K562 (cell line): ENCODE results near the gene GGACT. TPM values are rescaled to one million over a fixed set of nuclear protein-coding genes. Genes with fewer than 3 reads are reported as not detected.

ENCODE experiments used
- ATAC-seq: fragments of 200-7000 bp; cut with Tn5 transposase; 3 replicates; pipeline ENCODE4 v1.9.1; 2020; ENCODE audit warnings: moderate library complexity
- BruUV-seq: library from RNA; stranded (reverse); fragments of 400-500 nt; replicated peaks from 2 replicates; lab custom pipeline; 2021; lab: Mats Ljungman, UMichigan
- CTCF ChIA-PET: fragments of 300-600 bp; formaldehyde crosslinking; extraction: SDS; loops from one replicate; lab custom pipeline; 2021; ENCODE audit warnings: low intra/inter-chr PET ratio; lab: Yijun Ruan, JAX
- POLR2A ChIA-PET: fragments of 300-600, 350-650 bp; sonication (Branson Sonifier 250); formaldehyde crosslinking; extraction: SDS; loops from one replicate; lab custom pipeline; 2021; ENCODE audit warnings: antibody characterized with exemption, inconsistent platforms; lab: Yijun Ruan, JAX
- DNase-seq, 4 experiments: peaks; one replicate each; pipeline versions ENCODE4 v3.0.0 to v3.0.0-alpha.2; 2011 to 2018; ENCODE audit warnings: low spot score in 3 of 4, mixed read lengths in 3 of 4; ENCODE audit errors: extremely low read depth in 1 of 4
- FAIRE-seq: peaks from 2 replicates; lab custom pipeline; 2011; peaks lifted over from hg19 to GRCh38; lab: Jason Lieb, UNC
- H2AFZ ChIP-seq: 2 replicates; pipeline ENCODE4 v1.6.0; 2011; ENCODE audit warnings: low read depth, low read length, control low read depth, inconsistent platforms
- H3K27ac ChIP-seq: fragments of 200-600 bp; 3 replicates; pipeline ENCODE4 v1.8.0; 2011; ENCODE audit warnings: low read depth, mild to moderate bottlenecking, control low read depth, inconsistent platforms, low read length, moderate library complexity, mixed read lengths; ENCODE audit errors: extremely low read depth
- H3K27me3 ChIP-seq, 2 experiments: fragments of 300-600 bp in 1 of 2; 2 replicates in 1 of 2; 3 replicates in 1 of 2; pipeline versions ENCODE4 v1.6.0 to v1.8.0; 2011; ENCODE audit warnings: inconsistent platforms in 2 of 2, low read length in 2 of 2, mild to moderate bottlenecking in 1 of 2, mixed read lengths in 1 of 2, moderate library complexity in 1 of 2; ENCODE audit not compliant: control insufficient read depth in 2 of 2, insufficient read depth in 2 of 2
- H3K36me3 ChIP-seq: fragments of 300-600 bp; 3 replicates; pipeline ENCODE4 v1.8.0; 2011; ENCODE audit warnings: mild to moderate bottlenecking, low read length, inconsistent platforms; ENCODE audit not compliant: control insufficient read depth, insufficient read depth
- H3K4me1 ChIP-seq, 2 experiments: fragments of 200-600 bp in 1 of 2; replicated peaks in 1 of 2; 2 replicates in 1 of 2; 3 replicates in 1 of 2; pipeline versions ENCODE4 v1.5.1 to v1.8.0; 2011; ENCODE audit warnings: inconsistent platforms in 2 of 2, low read length in 2 of 2, mild to moderate bottlenecking in 1 of 2, mixed read lengths in 1 of 2, moderate library complexity in 1 of 2; ENCODE audit not compliant: control insufficient read depth in 2 of 2, insufficient read depth in 2 of 2
- H3K4me2 ChIP-seq: 2 replicates; pipeline ENCODE4 v1.6.1; 2011; ENCODE audit warnings: low read length, control low read depth, inconsistent platforms, mixed read lengths; ENCODE audit not compliant: insufficient read depth
- H3K4me3 ChIP-seq: fragments of 200-600 bp; sonication (generic), shearing (Covaris generic); 2 replicates; pipeline ENCODE4 v1.5.1; 2016; ENCODE audit warnings: control low read depth, inconsistent platforms
- H3K79me2 ChIP-seq: fragments of 200-600 bp; 3 replicates; pipeline ENCODE4 v1.8.0; 2011; ENCODE audit warnings: low read length, inconsistent platforms; ENCODE audit not compliant: control insufficient read depth, insufficient read depth
- H3K9ac ChIP-seq, 2 experiments: 2 replicates each; pipeline versions ENCODE4 v1.6.0 to v1.6.1; 2011; ENCODE audit warnings: low read depth in 2 of 2, low read length in 2 of 2, control low read depth in 1 of 2, inconsistent platforms in 1 of 2, mild to moderate bottlenecking in 1 of 2, mixed read lengths in 1 of 2; ENCODE audit not compliant: insufficient read depth in 1 of 2
- H3K9me1 ChIP-seq: one replicate; pipeline ENCODE4 v1.6.0; 2011; ENCODE audit warnings: inconsistent platforms, mild to moderate bottlenecking, low read length, moderate library complexity; ENCODE audit not compliant: control insufficient read depth, insufficient read depth
- H3K9me3 ChIP-seq: replicated peaks from 2 replicates; pipeline ENCODE4 v1.5.1; 2011; ENCODE audit warnings: low read depth, low read length, inconsistent platforms; ENCODE audit not compliant: control insufficient read depth, insufficient read depth
- H4K20me1 ChIP-seq: replicated peaks from 2 replicates; pipeline ENCODE4 v1.6.1; 2011; ENCODE audit warnings: low read length, inconsistent platforms, mixed read lengths; ENCODE audit not compliant: control insufficient read depth, insufficient read depth
- CREB3L1 ChIP-seq: fragments of 450-650 bp; IDR thresholded peaks from 2 replicates; pipeline ENCODE4 v1.6.1; 2014; ENCODE audit warnings: low read depth, mild to moderate bottlenecking, moderate library complexity, borderline replicate concordance
- SIRT6 ChIP-seq: IDR thresholded peaks from one replicate; pipeline ENCODE4 v1.6.1; 2012; ENCODE audit warnings: low read depth, mild to moderate bottlenecking, control low read depth, inconsistent platforms, low read length, moderate library complexity
- YY1 ChIP-seq, 3 experiments: IDR thresholded peaks; 2 replicates each; pipeline ENCODE4 v1.6.1; 2011; ENCODE audit warnings: low read length in 2 of 3, mild to moderate bottlenecking in 2 of 3, moderate library complexity in 2 of 3, borderline replicate concordance in 1 of 3, control low read depth in 1 of 3, low read depth in 1 of 3; ENCODE audit not compliant: insufficient read depth in 3 of 3, insufficient replicate concordance in 2 of 3, control insufficient read depth in 1 of 3, insufficient read length in 1 of 3; ENCODE audit errors: extremely low read depth in 1 of 3
- ZBTB1 ChIP-seq: sonication (generic); formaldehyde crosslinking; IDR thresholded peaks from 2 replicates; pipeline ENCODE4 v1.8.1; 2023; ENCODE audit warnings: missing genetic modification reagents, low read depth, mild to moderate bottlenecking, borderline replicate concordance
- ZNF217 ChIP-seq: sonication (generic); formaldehyde crosslinking; IDR thresholded peaks from 2 replicates; pipeline ENCODE4 v1.8.0; 2022; ENCODE audit warnings: mild to moderate bottlenecking, missing genetic modification reagents
- ZNF282 ChIP-seq: sonication (generic); formaldehyde crosslinking; IDR thresholded peaks from 2 replicates; pipeline ENCODE4 v1.8.1; 2023; ENCODE audit warnings: missing genetic modification reagents
- WGBS: fragments of 100-300 bp; shearing (Covaris generic); methylation state at CpG from one replicate; pipeline ENCODE4 v1.1.6; 2016; ENCODE audit warnings: low coverage, mixed read lengths; ENCODE audit not compliant: insufficient coverage; ENCODE audit errors: missing lambda C conversion rate; 5-methylcytosine and 5-hydroxymethylcytosine counted together
- in situ Hi-C: fragments of 300-500 bp; cut with MboI; formaldehyde crosslinking; loops from 4 replicates; pipeline ENCODE4 v1.15.0; 2018; ENCODE audit warnings: inconsistent platforms, mixed read lengths
- intact Hi-C: fragments of 100-400 bp; cut with micrococcal nuclease; formaldehyde crosslinking; loops from 2 replicates; pipeline ENCODE4 v1.14.2; 2022
- polyA plus RNA-seq, 8 experiments: library from polyadenylated mRNA; depleted of rRNA in 4 of 8; stranded (reverse) in 5 of 8; unstranded in 3 of 8; fragments of >200 nt; fragmentation: Nextera tagmentation in 2 of 8; fragmentation: Illumina TruSeq in 1 of 8; extraction: Ambion mirVana in 2 of 8; extraction: Trizol in 1 of 8; gene quantifications; 2 replicates each; pipeline versions ENCODE4 v1.2.1 to v1.2.3, GENCODE V29; 2011 to 2014; ENCODE audit warnings: inconsistent platforms in 1 of 8, missing spikeins in 1 of 8
- total RNA-seq, 7 experiments: library from RNA; depleted of rRNA in 6 of 7; stranded (reverse); fragments of >200 nt in 6 of 7; fragmentation: Illumina TruSeq in 2 of 7; extraction: Trizol in 2 of 7; gene quantifications; 2 replicates each; pipeline versions ENCODE4 v1.2.1 to v1.2.3, GENCODE V29; 2011 to 2021; ENCODE audit warnings: low replicate concordance in 1 of 7
- TF ChIP-seq, protein P1 (sequence below), 2 experiments: fragments of 450-650 bp; formaldehyde crosslinking in 1 of 2; IDR thresholded peaks; 2 replicates each; pipeline versions ENCODE4 v1.4.0 to v1.6.1; 2014 to 2020; ENCODE audit warnings: mild to moderate bottlenecking in 2 of 2, borderline replicate concordance in 1 of 2, low read depth in 1 of 2

Gene GGACT
- total and polyA plus RNA-seq, 9 of the 15 experiments (the other 6 are each of a cell fraction or from before 2014, with no cell fraction given), result 0.20 to 3.2 (median 1.7) TPM

DNA sequence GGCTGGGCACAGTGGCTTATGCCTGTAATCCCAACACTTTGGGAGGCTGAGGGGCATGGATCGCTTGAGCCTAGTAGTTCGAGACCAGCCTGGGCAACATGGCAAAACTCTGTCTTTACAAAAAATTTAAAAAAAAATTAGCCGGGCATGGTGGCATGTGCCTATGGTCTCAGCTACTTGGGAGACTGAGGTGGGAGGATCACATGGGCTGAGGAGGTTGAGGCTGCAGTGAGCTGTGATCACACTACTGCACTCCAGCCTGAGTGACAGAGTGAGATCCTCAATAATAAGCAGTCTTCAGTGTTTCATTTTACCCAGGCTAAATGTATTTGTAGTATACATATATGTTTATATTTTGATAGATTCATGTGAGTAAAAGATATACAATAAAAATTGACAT lies 85.0 kb downstream of the GGACT start:
- Histone ChIP-seq H3K36me3 (no peaks in the 10 kb centered on the region), H3K4me1 (peaks cover 0 to 5% of the 10 kb centered on the region in 2 experiments; a peak in 2 of 5 replicates), H3K9me1 (no peaks in the 10 kb centered on the region), H3K4me3 (no peak overlapping the region), H2AFZ (no peak overlapping the region), H3K27ac (no peak overlapping the region), H4K20me1 (no peaks in the 10 kb centered on the region; the same call in 1 of the 2 replicates), H3K9me3 (no peaks in the 10 kb centered on the region), H3K27me3 (no peaks in the 10 kb centered on the region), H3K9ac (no peak overlapping the region), H3K79me2 (no peaks in the 10 kb centered on the region), H3K4me2 (no peak overlapping the region)
- in situ Hi-C loops (no loop called here), intact Hi-C loops (no loop called here)
- no TSS peak for BruUV-seq
- DNase-seq (no peak), FAIRE-seq (no peak), ATAC-seq (no peak)
- CTCF ChIA-PET, result no interaction called here
- POLR2A ChIA-PET, result no interaction called here
- 59% methylated on average over 3 of the region's 3 CpGs for WGBS
- TF ChIP-seq ZNF282 (CRISPR knock-in tag) (no peak), SIRT6 (no peak), CREB3L1 (no peak), ZNF217 (CRISPR knock-in tag) (no peak), YY1 (IDR thresholded peaks at IDR 0.05; ENCODE audit: borderline replicate concordance in 1 of 3, control insufficient read depth in 1 of 3, extremely low read depth in 1 of 3, insufficient read depth in 3 of 3, insufficient read length in 1 of 3, insufficient replicate concordance in 2 of 3, low read depth in 1 of 3, low read length in 2 of 3) (no peak), ZBTB1 (no peak)
- TF ChIP-seq, protein P1, sequence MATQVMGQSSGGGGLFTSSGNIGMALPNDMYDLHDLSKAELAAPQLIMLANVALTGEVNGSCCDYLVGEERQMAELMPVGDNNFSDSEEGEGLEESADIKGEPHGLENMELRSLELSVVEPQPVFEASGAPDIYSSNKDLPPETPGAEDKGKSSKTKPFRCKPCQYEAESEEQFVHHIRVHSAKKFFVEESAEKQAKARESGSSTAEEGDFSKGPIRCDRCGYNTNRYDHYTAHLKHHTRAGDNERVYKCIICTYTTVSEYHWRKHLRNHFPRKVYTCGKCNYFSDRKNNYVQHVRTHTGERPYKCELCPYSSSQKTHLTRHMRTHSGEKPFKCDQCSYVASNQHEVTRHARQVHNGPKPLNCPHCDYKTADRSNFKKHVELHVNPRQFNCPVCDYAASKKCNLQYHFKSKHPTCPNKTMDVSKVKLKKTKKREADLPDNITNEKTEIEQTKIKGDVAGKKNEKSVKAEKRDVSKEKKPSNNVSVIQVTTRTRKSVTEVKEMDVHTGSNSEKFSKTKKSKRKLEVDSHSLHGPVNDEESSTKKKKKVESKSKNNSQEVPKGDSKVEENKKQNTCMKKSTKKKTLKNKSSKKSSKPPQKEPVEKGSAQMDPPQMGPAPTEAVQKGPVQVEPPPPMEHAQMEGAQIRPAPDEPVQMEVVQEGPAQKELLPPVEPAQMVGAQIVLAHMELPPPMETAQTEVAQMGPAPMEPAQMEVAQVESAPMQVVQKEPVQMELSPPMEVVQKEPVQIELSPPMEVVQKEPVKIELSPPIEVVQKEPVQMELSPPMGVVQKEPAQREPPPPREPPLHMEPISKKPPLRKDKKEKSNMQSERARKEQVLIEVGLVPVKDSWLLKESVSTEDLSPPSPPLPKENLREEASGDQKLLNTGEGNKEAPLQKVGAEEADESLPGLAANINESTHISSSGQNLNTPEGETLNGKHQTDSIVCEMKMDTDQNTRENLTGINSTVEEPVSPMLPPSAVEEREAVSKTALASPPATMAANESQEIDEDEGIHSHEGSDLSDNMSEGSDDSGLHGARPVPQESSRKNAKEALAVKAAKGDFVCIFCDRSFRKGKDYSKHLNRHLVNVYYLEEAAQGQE (IDR thresholded peaks at IDR 0.05; ENCODE audit: borderline replicate concordance), result no peak
- TF ChIP-seq, protein P1 (CRISPR knock-in tag; IDR thresholded peaks at IDR 0.05; ENCODE audit: low read depth), result no peak
